NOMO-1 treated with DMSO at 0.1 percent for 48 hours (cell line): ENCODE measurements around the gene CDC42EP1.

Experiments used
- DNase-seq: peaks from one replicate; lab custom pipeline; 2025; ENCODE audit not compliant: unreplicated experiment; lab: John Stamatoyannopoulos, UW

The CDC42EP1 gene

GRCh38 chr22:37560608-37561211 is 430 bp downstream of the CDC42EP1 start:
- no peak for DNase-seq

DNA sequence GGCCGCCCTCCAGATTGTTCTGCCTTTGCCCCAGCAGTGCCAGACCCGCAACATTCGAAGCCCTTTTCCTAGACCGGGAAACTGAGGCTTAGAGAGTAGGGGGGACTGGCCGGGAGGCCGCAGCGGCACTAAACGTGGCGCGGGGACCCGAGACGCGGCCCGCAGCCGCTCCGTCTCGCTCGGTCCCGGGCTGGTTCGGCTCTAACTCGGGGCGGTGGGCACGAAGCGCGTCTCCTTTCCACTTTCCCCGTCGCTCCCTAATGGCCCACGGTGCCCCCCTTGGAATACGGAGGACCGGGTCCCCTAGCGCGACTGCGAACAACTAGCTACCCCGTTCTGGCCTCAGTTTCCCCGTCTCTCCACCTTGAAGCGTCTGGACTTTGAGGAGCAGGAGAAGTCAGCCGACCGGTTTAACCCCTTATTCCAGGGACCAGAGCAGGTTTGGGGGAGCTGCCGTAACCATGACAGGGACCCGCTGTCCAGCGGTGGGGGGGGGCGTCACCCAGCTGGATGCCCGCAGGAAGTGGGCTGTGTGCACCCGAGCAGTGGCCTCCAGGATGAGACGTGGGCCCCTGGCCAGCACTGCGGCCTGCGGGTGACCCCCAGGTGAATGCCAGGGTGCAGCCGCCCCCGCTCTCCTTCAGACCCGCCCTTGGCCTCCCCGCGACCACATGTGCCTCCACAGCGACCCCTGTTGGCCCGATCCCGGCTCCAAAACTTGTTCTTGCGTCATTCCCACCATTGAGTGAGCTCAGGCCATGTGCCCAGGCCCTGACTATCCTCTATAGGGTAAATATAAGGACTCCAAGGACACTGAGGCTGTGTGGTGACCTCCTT is 1.1 kb downstream of the CDC42EP1 start:
- DNase-seq = peak; percentile 63

GRCh38 chr22:37562049-37562875 is 2.0 kb downstream of the CDC42EP1 start:
- no peak for DNase-seq

DNA sequence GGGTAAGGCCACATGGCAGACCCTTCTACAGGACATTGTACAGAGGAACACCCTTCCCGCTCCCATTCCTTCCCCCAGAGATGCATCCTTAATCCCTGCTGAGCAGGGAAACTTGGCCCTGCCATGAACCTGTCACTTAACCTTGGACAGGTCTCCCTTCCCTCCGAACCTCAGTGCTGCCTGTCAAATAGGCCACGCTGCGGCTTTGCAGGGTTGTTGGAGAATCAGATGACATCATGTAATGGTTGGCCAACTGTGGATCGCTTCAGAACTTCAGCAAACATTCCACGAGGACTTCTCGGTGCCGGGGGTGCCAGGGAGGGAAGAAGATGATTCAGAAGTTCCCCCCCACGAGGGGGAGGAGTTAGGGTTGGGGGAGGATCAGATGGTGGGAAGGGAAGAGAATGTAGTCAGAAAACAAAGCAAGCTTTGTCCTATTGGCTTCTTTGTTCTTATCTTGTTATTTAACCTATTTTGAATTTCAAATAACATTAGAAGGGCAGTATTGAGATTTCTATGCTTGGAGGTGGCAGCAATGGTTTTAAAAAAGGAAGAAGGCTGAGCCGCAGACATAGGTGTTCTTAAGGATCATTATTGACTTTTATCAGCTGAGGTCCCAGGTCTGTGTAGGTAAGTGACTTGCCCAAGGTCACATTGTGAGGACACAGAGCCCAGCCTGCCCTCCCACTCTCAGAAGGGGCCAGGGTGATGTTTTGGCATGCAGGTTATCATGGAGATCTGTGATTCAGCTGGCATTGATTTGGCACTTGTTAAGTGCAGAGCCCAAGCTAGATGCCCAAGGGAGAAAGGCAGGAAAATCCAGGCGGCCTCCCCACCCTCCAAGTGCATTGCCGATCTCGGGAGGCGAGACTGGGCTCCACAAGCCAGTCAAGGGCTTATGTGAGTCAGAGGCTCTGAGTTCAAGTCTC is 3.1 kb downstream of the CDC42EP1 start:
- DNase-seq = no peak

- DNase-seq = no peak
These were observed 3.9 kb downstream of the CDC42EP1 start for GRCh38 chr22:37564111-37564711.

GRCh38 chr22:37565830-37566229 is 5.5 kb downstream of the CDC42EP1 start:
- no peak for DNase-seq

GRCh38 chr22:37566329-37566837 is 6.1 kb downstream of the CDC42EP1 start:
- no peak for DNase-seq

GRCh38 chr22:37566903-37567798 is 6.9 kb downstream of the CDC42EP1 start:
- DNase-seq = peak; percentile 60

DNA sequence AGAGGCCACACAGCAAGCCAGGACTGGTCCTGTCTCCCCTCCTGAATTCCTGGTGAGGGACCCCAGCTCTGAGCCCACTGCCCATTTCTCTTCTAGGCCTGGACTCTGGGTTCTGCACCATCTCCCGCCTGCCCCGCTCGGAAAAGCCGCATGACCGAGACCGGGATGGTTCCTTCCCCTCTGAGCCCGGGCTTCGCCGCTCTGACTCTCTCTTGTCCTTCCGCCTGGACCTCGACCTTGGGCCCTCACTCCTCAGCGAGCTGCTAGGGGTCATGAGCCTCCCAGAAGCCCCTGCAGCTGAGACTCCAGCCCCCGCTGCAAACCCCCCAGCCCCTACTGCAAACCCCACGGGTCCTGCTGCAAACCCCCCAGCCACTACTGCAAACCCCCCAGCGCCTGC is 7.7 kb downstream of the CDC42EP1 start:
- no peak for DNase-seq

GRCh38 chr22:37568448-37569008 is 8.2 kb downstream of the CDC42EP1 start:
- DNase-seq = no peak

DNA sequence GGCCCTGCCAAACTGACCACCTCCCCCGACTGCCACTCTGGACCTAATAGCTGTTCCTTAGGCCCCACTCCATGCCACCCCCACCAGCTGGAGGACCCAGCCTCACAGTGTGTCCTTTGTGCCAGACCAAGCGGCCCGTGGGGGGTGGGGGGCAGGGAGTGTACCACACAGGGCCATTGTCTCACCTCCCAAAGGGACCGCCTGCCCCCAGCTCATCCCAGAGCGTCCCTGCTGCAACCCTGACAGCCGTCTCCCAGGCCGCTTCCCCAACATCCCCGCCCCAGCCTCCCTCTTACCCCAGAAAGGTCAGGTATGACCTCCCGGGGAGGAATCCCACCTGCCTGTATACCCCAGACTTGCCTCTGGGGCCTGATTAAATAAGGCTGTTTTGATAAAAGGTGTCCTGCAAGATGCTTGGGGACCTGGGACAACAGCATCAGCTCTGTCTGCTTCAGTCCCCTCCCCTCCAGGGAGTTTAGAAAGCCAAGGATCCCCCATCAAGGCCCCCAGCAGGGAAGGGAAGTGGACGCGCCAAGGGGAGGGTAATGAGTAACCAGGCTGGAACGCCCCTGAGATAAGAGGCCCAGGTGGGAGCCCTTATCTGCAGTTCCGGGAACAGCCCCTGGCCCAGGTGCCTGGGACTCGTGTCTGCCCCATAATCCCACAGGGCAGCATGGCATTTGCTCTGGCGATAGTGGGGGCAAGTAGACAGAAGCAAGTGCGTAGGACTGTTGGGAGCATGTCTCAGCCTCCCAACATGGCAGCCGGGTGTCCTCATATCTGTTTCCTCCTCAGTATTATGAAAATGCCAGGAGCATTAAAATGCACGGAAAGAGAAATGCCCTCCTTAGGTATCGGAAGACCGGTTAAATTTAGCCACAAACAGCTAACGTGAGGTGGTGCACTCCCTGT is 9.0 kb downstream of the CDC42EP1 start:
- DNase-seq = no peak

DNA sequence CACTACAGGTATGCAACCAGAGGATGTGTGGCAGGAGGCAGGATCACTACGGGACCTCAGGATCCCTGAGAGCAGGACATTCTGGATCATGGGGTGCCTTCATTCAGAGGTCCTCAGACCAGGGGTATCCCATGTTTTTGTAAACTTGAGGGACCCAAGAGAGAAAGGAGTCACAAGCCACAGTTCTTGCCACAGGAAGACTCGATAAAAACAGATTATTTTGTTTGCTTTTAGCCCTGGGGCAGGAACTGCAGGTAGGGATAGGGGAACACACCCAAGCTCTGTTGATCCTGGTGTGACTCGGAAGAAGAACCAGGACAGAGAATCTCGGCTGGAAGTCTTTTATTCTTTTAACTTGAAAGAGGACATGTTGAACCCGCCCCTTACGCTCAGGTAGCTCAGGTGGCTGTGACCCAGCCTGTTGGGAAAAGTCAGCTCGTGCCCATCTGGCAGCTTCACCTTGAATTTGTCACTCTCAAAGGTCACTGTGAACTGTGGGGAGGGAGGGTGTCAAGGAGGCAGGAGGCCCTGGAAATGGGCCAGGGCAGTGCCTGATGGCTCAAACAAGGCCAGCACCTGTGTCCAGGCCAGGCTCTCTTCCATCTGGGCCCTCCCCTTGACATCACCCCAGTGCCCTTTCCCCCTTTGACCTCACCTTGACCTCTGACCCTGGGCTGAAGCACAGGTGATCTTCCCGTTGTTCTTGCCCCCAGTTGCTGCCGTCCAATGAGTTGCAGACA is 9.8 kb downstream of the CDC42EP1 start:
- no peak for DNase-seq

DNA sequence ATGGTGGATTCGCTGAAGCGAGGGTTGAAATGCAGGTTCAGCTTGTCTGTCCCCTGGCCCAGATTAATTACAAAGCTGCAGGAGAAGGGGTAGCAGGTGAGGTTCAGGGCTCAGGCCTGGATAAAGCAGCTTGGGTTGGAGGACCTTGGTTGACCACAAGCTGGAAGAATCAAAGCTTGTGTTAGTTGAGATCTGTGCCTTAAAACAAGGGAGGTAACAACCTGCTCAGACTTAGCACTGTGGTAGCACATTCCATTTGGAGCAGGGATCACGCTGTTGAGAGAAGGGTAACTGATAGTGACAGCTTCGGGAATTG is 10.3 kb downstream of the CDC42EP1 start:
- no peak for DNase-seq

- no peak for DNase-seq
These were observed 11.1 kb downstream of the CDC42EP1 start for GRCh38 chr22:37571258-37571991.

GRCh38 chr22:37571992-37572373 is 11.7 kb downstream of the CDC42EP1 start:
- DNase-seq = no peak

GRCh38 chr22:37575490-37576003 is 15.3 kb downstream of the CDC42EP1 start:
- no peak for DNase-seq
